Measurements from ENCODE around the gene AP3D1.

AP3D1 gene

GRCh38 chr19:2109046-2109864 lies 42.1 kb downstream of the AP3D1 start:
- H3K27me3 ChIP-seq (ENCODE audit: control insufficient read depth, insufficient read depth, low read length) = no peaks in the 10 kb centered on the region
- no peaks in the 10 kb centered on the region for H3K9me3 ChIP-seq (ENCODE audit: control insufficient read depth, low read length)
- H3K9ac ChIP-seq (ENCODE audit: low read length) = no peak overlapping the region
- peaks cover 22% of the 10 kb centered on the region for H3K36me3 ChIP-seq (ENCODE audit: control insufficient read depth, insufficient read depth, low read length)
- no peaks in the 10 kb centered on the region for H3K4me1 ChIP-seq (ENCODE audit: control insufficient read depth, insufficient read depth, low read length)
- no peak overlapping the region for H3K4me3 ChIP-seq (ENCODE audit: low read length)

- H3K9me3 ChIP-seq (ENCODE audit: control insufficient read depth, low read length) = no peaks in the 10 kb centered on the region
- no peaks in the 10 kb centered on the region for H3K4me1 ChIP-seq (ENCODE audit: control insufficient read depth, insufficient read depth, low read length)
- H3K36me3 ChIP-seq (ENCODE audit: control insufficient read depth, insufficient read depth, low read length) = peaks cover 22% of the 10 kb centered on the region
- no peaks in the 10 kb centered on the region for H3K27me3 ChIP-seq (ENCODE audit: control insufficient read depth, insufficient read depth, low read length)
- H3K9ac ChIP-seq (ENCODE audit: low read length) = no peak overlapping the region
- H3K4me3 ChIP-seq (ENCODE audit: low read length) = no peak overlapping the region
Observed at GRCh38 chr19:2108251-2109016, 42.9 kb downstream of the AP3D1 start.

GRCh38 chr19:2103045-2103707 lies 48.2 kb downstream of the AP3D1 start:
- no peaks in the 10 kb centered on the region for H3K27me3 ChIP-seq (ENCODE audit: control insufficient read depth, insufficient read depth, low read length)
- H3K4me1 ChIP-seq (ENCODE audit: control insufficient read depth, insufficient read depth, low read length) = peaks cover 3% of the 10 kb centered on the region
- peaks cover 11% of the 10 kb centered on the region for H3K36me3 ChIP-seq (ENCODE audit: control insufficient read depth, insufficient read depth, low read length)
- no peak overlapping the region for H3K9ac ChIP-seq (ENCODE audit: low read length)
- H3K9me3 ChIP-seq (ENCODE audit: control insufficient read depth, low read length) = no peaks in the 10 kb centered on the region
- H3K4me3 ChIP-seq (ENCODE audit: low read length) = no peak overlapping the region

DNA sequence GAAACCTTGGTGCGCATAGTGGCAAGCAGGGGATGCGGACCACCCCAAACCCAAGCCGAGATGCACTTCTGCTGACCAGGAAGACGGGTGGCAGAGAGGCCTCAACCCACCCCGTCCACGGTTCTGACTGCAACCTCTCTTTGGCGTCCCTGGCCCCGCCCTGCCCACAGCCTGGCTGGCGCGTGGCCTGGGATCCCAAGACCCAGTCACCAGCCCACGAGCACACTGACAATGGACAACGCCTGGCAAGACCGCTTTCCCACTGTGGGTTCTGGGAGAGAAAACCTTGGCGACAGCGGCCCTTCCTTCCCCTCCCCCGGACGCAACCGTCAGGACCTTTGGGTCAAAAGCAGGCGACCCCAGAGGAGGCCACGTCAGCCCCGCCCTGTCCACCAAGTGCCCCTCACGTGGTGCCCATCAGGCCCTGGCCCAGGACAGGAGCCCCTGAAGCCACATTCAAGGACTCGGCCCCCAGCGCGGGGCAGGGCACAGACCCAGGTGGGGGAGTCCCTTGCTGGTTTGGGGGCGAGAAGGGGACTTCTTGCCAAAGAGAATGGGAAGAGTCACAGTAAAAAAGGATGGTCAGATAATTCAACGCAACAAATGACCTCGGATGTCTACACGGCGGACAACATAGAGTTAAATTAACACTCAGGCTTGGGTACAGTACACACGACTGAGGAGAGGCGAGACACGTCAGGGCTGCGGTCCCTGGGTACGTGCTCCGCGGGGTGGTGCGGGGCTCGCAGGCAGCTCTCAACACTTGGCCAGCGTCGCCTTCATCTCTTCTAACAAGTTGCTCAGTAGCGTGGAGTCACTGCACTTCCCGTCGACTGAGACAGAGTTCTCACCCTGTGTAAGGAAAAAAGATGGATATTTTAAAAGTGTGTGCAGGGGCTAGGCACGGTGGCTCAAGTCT lies 49.7 kb downstream of the AP3D1 start:
- Histone ChIP-seq H3K4me1 (ENCODE audit: control insufficient read depth, insufficient read depth, low read length) (peaks cover 13% of the 10 kb centered on the region), H3K9ac (ENCODE audit: low read length) (no peak overlapping the region), H3K4me3 (ENCODE audit: low read length) (no peak overlapping the region), H3K9me3 (ENCODE audit: control insufficient read depth, low read length) (no peaks in the 10 kb centered on the region), H3K27me3 (ENCODE audit: control insufficient read depth, insufficient read depth, low read length) (no peaks in the 10 kb centered on the region), H3K36me3 (ENCODE audit: control insufficient read depth, insufficient read depth, low read length) (peaks cover 6% of the 10 kb centered on the region)

DNA sequence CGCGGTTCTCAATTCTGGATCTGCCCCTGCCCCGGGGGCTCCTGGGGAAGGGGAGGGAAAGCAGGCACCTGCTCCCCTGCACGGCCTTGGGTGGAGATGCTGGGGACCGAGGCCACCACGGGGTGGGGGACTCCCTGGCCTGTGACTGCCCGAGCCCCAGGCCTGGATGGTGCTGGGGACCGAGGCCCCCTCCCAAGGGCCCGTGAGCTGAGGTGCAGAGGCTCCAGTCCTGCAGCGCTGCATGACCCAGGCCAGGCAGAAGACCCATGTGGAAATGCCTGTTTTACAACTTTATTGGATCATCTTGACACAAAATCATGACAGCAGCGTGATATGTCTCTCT lies 50.7 kb downstream of the AP3D1 start:
- Histone ChIP-seq H3K4me1 (ENCODE audit: control insufficient read depth, insufficient read depth, low read length) (peaks cover 14% of the 10 kb centered on the region), H3K4me3 (ENCODE audit: low read length) (no peak overlapping the region), H3K27me3 (ENCODE audit: control insufficient read depth, insufficient read depth, low read length) (no peaks in the 10 kb centered on the region), H3K9me3 (ENCODE audit: control insufficient read depth, low read length) (no peaks in the 10 kb centered on the region), H3K36me3 (ENCODE audit: control insufficient read depth, insufficient read depth, low read length) (peaks cover 6% of the 10 kb centered on the region), H3K9ac (ENCODE audit: low read length) (no peak overlapping the region)

GRCh38 chr19:2099937-2100718 lies 51.2 kb downstream of the AP3D1 start:
- Histone ChIP-seq H3K9ac (ENCODE audit: low read length) (no peak overlapping the region), H3K9me3 (ENCODE audit: control insufficient read depth, low read length) (no peaks in the 10 kb centered on the region), H3K36me3 (ENCODE audit: control insufficient read depth, insufficient read depth, low read length) (peaks cover 6% of the 10 kb centered on the region), H3K4me3 (ENCODE audit: low read length) (no peak overlapping the region), H3K27me3 (ENCODE audit: control insufficient read depth, insufficient read depth, low read length) (no peaks in the 10 kb centered on the region), H3K4me1 (ENCODE audit: control insufficient read depth, insufficient read depth, low read length) (peaks cover 20% of the 10 kb centered on the region)

DNA sequence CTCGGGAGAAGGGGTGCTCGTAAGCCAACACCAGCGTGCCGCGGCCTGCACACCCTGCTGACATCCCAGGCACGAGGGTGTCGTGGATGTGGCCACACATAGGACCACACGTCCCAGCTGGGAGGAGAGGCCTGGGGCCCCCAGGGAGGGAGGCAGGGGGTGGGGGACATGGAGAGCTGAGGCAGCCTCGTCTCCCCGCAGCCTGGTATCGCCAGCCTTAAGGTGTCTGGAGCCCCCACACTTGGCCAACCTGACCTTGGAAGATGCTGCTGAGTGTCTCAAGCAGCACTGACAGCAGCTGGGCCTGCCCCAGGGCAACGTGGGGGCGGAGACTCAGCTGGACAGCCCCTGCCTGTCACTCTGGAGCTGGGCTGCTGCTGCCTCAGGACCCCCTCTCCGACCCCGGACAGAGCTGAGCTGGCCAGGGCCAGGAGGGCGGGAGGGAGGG lies 52.3 kb downstream of the AP3D1 start:
- H3K9ac ChIP-seq (ENCODE audit: low read length) = no peak overlapping the region
- H3K4me1 ChIP-seq (ENCODE audit: control insufficient read depth, insufficient read depth, low read length) = peaks cover 21% of the 10 kb centered on the region

DNA sequence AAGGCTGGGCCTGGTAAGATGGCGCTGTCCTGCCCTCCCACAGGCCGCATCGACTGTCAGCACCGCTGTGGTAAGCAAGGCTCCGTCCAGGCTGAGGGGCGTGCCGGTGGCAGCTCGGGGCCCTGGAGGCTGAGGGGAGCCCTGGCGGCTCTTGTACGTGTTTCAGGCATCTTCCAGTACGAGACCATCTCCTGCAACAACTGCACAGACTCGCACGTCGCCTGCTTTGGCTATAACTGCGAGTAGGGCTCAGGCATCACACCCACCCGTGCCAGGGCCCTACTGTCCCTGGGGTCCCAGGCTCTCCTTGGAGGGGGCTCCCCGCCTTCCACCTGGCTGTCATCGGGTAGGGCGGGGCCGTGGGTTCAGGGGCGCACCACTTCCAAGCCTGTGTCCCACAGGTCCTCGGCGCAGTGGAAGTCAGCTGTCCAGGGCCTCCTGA lies 53.5 kb downstream of the AP3D1 start:
- Histone ChIP-seq H3K36me3 (ENCODE audit: control insufficient read depth, insufficient read depth, low read length) (peaks cover 6% of the 10 kb centered on the region), H3K4me1 (ENCODE audit: control insufficient read depth, insufficient read depth, low read length) (peaks cover 26% of the 10 kb centered on the region), H3K4me3 (ENCODE audit: low read length) (no peak overlapping the region), H3K27me3 (ENCODE audit: control insufficient read depth, insufficient read depth, low read length) (no peaks in the 10 kb centered on the region), H3K9me3 (ENCODE audit: control insufficient read depth, low read length) (no peaks in the 10 kb centered on the region), H3K9ac (ENCODE audit: low read length) (no peak overlapping the region)

More for the DNA sequence above, 52.3 kb downstream of the AP3D1 start:
- Histone ChIP-seq H3K36me3 (ENCODE audit: control insufficient read depth, insufficient read depth, low read length) (peaks cover 6% of the 10 kb centered on the region), H3K9me3 (ENCODE audit: control insufficient read depth, low read length) (no peaks in the 10 kb centered on the region), H3K4me3 (ENCODE audit: low read length) (no peak overlapping the region), H3K27me3 (ENCODE audit: control insufficient read depth, insufficient read depth, low read length) (no peaks in the 10 kb centered on the region)

DNA sequence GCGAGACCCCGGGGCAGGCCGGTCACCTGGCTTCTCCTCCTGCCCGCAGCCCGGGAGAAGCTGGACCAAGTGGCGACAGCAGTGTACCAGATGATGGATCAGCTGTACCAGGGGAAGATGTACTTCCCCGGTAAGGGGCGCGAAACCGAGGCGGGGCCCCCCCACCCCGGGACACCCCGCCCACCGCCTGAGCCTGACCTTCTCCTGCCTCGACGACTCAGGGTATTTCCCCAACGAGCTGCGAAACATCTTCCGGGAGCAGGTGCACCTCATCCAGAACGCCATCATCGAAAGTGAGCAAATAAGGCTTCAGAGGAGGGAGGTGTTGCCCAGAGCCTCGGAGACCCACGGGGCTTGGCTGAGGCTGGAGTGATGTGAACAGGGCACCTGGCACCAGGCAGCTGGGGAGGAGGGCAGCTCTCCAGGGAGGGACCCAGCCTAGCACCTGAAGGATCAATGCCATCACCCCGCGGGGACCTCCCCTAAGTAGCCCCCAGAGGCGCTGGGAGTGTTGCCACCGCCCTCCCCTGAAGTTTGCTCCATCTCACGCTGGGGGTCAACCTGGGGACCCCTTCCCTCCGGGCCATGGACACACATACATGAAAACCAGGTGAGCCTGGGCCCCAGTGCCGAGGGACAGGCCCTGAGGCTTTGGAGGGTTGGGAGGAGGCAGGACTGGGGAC lies 54.0 kb downstream of the AP3D1 start:
- no peaks in the 10 kb centered on the region for H3K9me3 ChIP-seq (ENCODE audit: control insufficient read depth, low read length)
- peaks cover 26% of the 10 kb centered on the region for H3K4me1 ChIP-seq (ENCODE audit: control insufficient read depth, insufficient read depth, low read length)
- H3K4me3 ChIP-seq (ENCODE audit: low read length) = peak overlapping the region; percentile 63
- H3K9ac ChIP-seq (ENCODE audit: low read length) = peak overlapping the region; percentile 58
- H3K36me3 ChIP-seq (ENCODE audit: control insufficient read depth, insufficient read depth, low read length) = peaks cover 6% of the 10 kb centered on the region
- H3K27me3 ChIP-seq (ENCODE audit: control insufficient read depth, insufficient read depth, low read length) = no peaks in the 10 kb centered on the region

- peaks cover 2% of the 10 kb centered on the region for H3K36me3 ChIP-seq (ENCODE audit: control insufficient read depth, insufficient read depth, low read length)
- H3K4me1 ChIP-seq (ENCODE audit: control insufficient read depth, insufficient read depth, low read length) = peaks cover 26% of the 10 kb centered on the region
- H3K9ac ChIP-seq (ENCODE audit: low read length) = peak within 1 kb of the TSS; percentile 73
- peak within 1 kb of the TSS; percentile 63 for H3K4me3 ChIP-seq (ENCODE audit: low read length)
- no peaks in the 10 kb centered on the region for H3K9me3 ChIP-seq (ENCODE audit: control insufficient read depth, low read length)
- H3K27me3 ChIP-seq (ENCODE audit: control insufficient read depth, insufficient read depth, low read length) = no peaks in the 10 kb centered on the region
Observed at GRCh38 chr19:2096480-2097202, 54.7 kb downstream of the AP3D1 start, which contains the start of gene IZUMO4. Gene IZUMO4, plus strand, starts transcription at chr19:2096915. Its CDS starts 31 bp downstream, at chr19:2096946.

All from mucosa of stomach (tissue), 1 donor.